SH-SY5Y (cell line): ENCODE data around the gene WFIKKN1.

Experiments
- GATA2 ChIP-seq: IDR thresholded peaks from 2 replicates; pipeline ENCODE4 v1.6.1; 2011; ENCODE audit warnings: mild to moderate bottlenecking, low read depth, low read length
- GATA3 ChIP-seq: IDR thresholded peaks from 2 replicates; pipeline ENCODE4 v1.6.1; 2011; ENCODE audit warnings: low read depth, mild to moderate bottlenecking, low read length, moderate library complexity

DNA sequence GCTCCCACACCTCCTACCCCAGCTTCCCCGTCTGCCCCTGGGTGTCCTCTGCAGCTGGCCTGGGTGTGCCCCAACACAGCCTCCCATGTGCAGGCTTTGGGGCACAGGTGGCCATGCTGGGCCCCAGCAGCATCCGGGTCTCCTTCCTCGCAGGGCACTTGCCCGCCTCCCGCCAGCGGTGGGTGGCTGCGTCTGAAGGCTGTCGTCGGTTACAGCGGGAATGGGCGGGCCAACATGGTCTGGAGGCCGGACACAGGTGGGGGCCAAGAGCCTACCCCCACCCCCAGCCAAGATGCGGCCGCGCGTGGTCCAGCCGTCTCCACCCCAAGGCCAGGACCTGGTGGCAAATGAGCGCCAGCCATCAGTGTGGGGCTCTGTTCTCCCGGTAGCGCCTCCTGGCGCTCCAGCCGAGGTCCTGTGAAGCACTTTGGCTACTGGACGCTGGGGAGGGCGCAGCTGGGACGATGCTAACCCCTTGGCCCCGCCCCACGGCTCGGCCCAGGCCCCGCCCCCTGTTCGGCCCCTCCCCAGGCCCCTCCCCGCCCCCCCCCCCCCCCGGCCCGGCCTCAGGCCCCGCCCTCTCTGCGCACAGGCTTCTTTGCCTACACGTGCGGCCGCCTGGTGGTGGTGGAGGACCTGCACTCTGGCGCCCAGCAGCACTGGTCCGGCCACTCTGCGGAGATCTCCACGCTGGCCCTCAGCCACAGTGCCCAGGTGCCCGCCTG is 29.8 kb downstream of the WFIKKN1 start:
- TF ChIP-seq GATA2 (no peak), GATA3 (no peak)
